SU-DHL-6 (cell line): ENCODE data around the gene ACLY.
"Not testable (repeated sequence)": the region's sequence is repeated elsewhere in the genome, so short reads cannot be mapped to it uniquely, and the experiment has no call there.

Source experiments
- EZH2phosphoT487 ChIP-seq: fragments of 200-600 bp; sonication (generic), shearing (Covaris generic); conservative IDR thresholded peaks from 2 replicates; pipeline ENCODE4 v1.6.1; 2018; ENCODE audit warnings: mild to moderate bottlenecking, antibody characterized with exemption, low read length, moderate library complexity, mixed read lengths
- TF ChIP-seq, protein P1 (sequence below): fragments of 200-600 bp; sonication (generic); IDR thresholded peaks from one replicate; pipeline ENCODE4 v1.5.1; 2017; ENCODE audit warnings: antibody characterized with exemption, mild to moderate bottlenecking, low read length, moderate library complexity; ENCODE audit not compliant: insufficient read depth, poor library complexity, severe bottlenecking

DNA sequence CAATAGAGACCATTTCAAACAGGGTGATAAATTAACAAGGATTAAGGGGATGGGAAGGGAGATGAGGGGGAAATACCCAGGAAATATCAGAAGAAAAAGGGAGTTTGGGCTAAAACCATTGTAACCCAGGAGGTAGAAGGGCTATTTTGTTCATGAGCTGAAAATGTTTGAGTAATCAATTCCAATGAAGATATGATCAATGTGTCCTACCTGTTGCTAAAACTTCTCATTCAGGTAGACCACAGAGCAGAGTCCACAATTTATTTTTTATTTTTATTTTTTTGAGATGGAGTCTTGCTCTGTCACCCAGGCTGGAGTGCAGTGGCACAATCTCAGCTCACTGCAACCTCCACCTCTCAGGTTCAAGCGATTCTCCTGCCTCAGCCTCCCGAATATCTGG, 79.3 kb downstream of the ACLY start:
- TF ChIP-seq, protein P1, sequence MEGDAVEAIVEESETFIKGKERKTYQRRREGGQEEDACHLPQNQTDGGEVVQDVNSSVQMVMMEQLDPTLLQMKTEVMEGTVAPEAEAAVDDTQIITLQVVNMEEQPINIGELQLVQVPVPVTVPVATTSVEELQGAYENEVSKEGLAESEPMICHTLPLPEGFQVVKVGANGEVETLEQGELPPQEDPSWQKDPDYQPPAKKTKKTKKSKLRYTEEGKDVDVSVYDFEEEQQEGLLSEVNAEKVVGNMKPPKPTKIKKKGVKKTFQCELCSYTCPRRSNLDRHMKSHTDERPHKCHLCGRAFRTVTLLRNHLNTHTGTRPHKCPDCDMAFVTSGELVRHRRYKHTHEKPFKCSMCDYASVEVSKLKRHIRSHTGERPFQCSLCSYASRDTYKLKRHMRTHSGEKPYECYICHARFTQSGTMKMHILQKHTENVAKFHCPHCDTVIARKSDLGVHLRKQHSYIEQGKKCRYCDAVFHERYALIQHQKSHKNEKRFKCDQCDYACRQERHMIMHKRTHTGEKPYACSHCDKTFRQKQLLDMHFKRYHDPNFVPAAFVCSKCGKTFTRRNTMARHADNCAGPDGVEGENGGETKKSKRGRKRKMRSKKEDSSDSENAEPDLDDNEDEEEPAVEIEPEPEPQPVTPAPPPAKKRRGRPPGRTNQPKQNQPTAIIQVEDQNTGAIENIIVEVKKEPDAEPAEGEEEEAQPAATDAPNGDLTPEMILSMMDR: not testable (repeated sequence)
- not testable (repeated sequence) for TF ChIP-seq EZH2phosphoT487
